Spleen (tissue), 11 donors: ENCODE measurements around the gene ZCCHC7. TPM values are rescaled to one million over a fixed set of nuclear protein-coding genes. Genes with fewer than 3 reads are reported as not detected.
"Not testable (repeated sequence)": the region's sequence is repeated elsewhere in the genome, so short reads cannot be mapped to it uniquely, and the experiment has no call there.

Experiments used
- DNase-seq: peaks from one replicate; pipeline ENCODE4 v3.0.0-alpha.2; 2020
- H3K27ac ChIP-seq, 8 donors: fragments of 200-600 bp; sonication (generic) in 7 of 8; 1 replicate in 4 of 8; 2 replicates in 4 of 8; pipeline versions ENCODE4 v1.5.0 to v1.8.0; 2016 to 2021; ENCODE audit warnings: inconsistent platforms in 4 of 8, mild to moderate bottlenecking in 4 of 8, moderate library complexity in 1 of 8
- H3K27me3 ChIP-seq, 7 donors: fragments of 200-600 bp; sonication (generic) in 6 of 7; replicated peaks in 1 of 7; 1 replicate in 4 of 7; 2 replicates in 3 of 7; pipeline versions ENCODE4 v1.5.0 to v1.8.0; 2016 to 2021; ENCODE audit warnings: inconsistent platforms in 3 of 7, mild to moderate bottlenecking in 1 of 7
- H3K36me3 ChIP-seq, 6 donors: fragments of 200-600 bp; sonication (generic) in 5 of 6; 1 replicate in 4 of 6; 2 replicates in 2 of 6; pipeline versions ENCODE4 v1.5.0 to v1.8.0; 2016 to 2021; ENCODE audit warnings: inconsistent platforms in 2 of 6
- H3K4me1 ChIP-seq, 6 donors: fragments of 200-600 bp; sonication (generic) in 5 of 6; 1 replicate in 3 of 6; 2 replicates in 3 of 6; pipeline versions ENCODE4 v1.5.0 to v1.8.0; 2016 to 2021; ENCODE audit warnings: inconsistent platforms in 3 of 6
- H3K4me3 ChIP-seq, 8 donors: fragments of 200-600 bp; sonication (generic) in 7 of 8; 1 replicate in 4 of 8; 2 replicates in 4 of 8; pipeline versions ENCODE4 v1.5.0 to v1.8.0; 2016 to 2021; ENCODE audit warnings: inconsistent platforms in 4 of 8, mild to moderate bottlenecking in 4 of 8, moderate library complexity in 2 of 8
- H3K9me3 ChIP-seq, 8 donors: fragments of 200-600 bp; sonication (generic) in 7 of 8; 1 replicate in 4 of 8; 2 replicates in 4 of 8; pipeline versions ENCODE4 v1.5.0 to v1.8.0; 2016 to 2021; ENCODE audit warnings: inconsistent platforms in 4 of 8
- CTCF ChIP-seq, 11 experiments: fragments of 200-600 bp in 7 of 11; fragments of 450-650 bp in 4 of 11; sonication (generic) in 4 of 11; IDR thresholded peaks in 8 of 11; conservative IDR thresholded peaks in 3 of 11; 1 replicate in 7 of 11; 2 replicates in 4 of 11; pipeline versions ENCODE4 v1.4.0 to v1.8.0; 2016 to 2021; ENCODE audit warnings: antibody characterized with exemption in 11 of 11, inconsistent platforms in 4 of 11, mild to moderate bottlenecking in 1 of 11
- POLR2A ChIP-seq, 3 donors: fragments of 450-650 bp; IDR thresholded peaks; one replicate each; pipeline ENCODE4 v1.5.1; 2017; ENCODE audit warnings: antibody characterized with exemption in 3 of 3, mild to moderate bottlenecking in 1 of 3
- POLR2AphosphoS5 ChIP-seq, 3 donors: sonication (generic); formaldehyde crosslinking; IDR thresholded peaks; one replicate each; pipeline ENCODE4 v1.5.1; 2017; ENCODE audit warnings: antibody characterized with exemption in 3 of 3
- WGBS, 5 donors: extraction: QIAGEN DNeasy Blood & Tissue Kit in 3 of 5; methylation state at CpG; one replicate each; pipeline versions ENCODE4 v1.1.5 to v1.1.7; 2013 to 2018; 5-methylcytosine and 5-hydroxymethylcytosine counted together
- intact Hi-C: fragments of 100-400 bp; cut with DNase I; formaldehyde crosslinking; loops from one replicate; pipeline ENCODE4 v1.15.0; 2023; ENCODE audit warnings: low total_unique reads
- polyA plus RNA-seq, 3 donors: library from polyadenylated mRNA; stranded (reverse); fragments of 200-250 nt; gene quantifications; one replicate each; pipeline ENCODE4 v1.2.1, GENCODE V29; 2013
- total RNA-seq, 7 donors: library from RNA; depleted of rRNA in 3 of 7; stranded (reverse); fragments of >200 nt in 3 of 7; fragmentation: NEBNext Ultra II Directional in 4 of 7; extraction: Animal tissue kit (Norgen Biotek cat#: 25700) in 4 of 7; gene quantifications; one replicate each; pipeline versions ENCODE4 v1.1.0 to v1.2.1, GENCODE V29; 2016 to 2021
- donor health status: healthy with polysubstance abuse.
- donor health status: DM: no; HTN: no; CAD: no; lungs with moderate emphysema.
- donor health status: DM: no; HTN: no; CAD: no.
- donor health status: Bipolar disorder and iron deficiency.
- donor health status: healthy.
- donor health status: DM: no; HTN: no; CAD: no.
- donor health status: DM: yes; HTN: yes; CAD: no.

The ZCCHC7 gene
- total and polyA plus RNA-seq, 10 donors, result 17.0 to 50.6 (median 38.1) TPM

GRCh38 chr9:37187713-37188439, 67.5 kb downstream of the ZCCHC7 start:
- WGBS, 5 donors, result 46 to 61% (median 58%) methylated on average over 5 of the region's 5 CpGs
- intact Hi-C loops, result no loop called here
- H3K4me1 ChIP-seq, result peaks cover 0 to 62% (median 24%) of the 10 kb centered on the region in 6 donors
- DNase-seq, result no peak
- H3K27ac ChIP-seq, result peak overlapping the region; percentile 55 to 83 (median 74)
- no peaks in the 10 kb centered on the region for H3K27me3 ChIP-seq
- TF ChIP-seq POLR2A (IDR thresholded peaks at IDR 0.05) (no peak), POLR2AphosphoS5 (IDR thresholded peaks at IDR 0.05) (no peak), CTCF (IDR thresholded peaks at IDR 0.05 in 8 of 11, conservative IDR thresholded peaks at IDR 0.05 in 3 of 11) (no peak)
- peaks cover 0 to 24% (median 0%) of the 10 kb centered on the region in 6 donors for H3K36me3 ChIP-seq
- peak overlapping the region in 2 of 8 donors; percentile 7 to 45 for H3K4me3 ChIP-seq
- peaks cover 0 to 3% (median 0%) of the 10 kb centered on the region in 8 donors for H3K9me3 ChIP-seq

- H3K27me3 ChIP-seq, H3K4me3 ChIP-seq, H3K9me3 ChIP-seq, intact Hi-C loops, DNase-seq: not testable (repeated sequence)
- WGBS, 5 donors, result 93 to 98% (median 95%) methylated on average over 13 of the region's 13 CpGs
- Histone ChIP-seq H3K36me3 (peaks cover 0 to 24% (median 0%) of the 10 kb centered on the region in 6 donors), H3K27ac (peak overlapping the region in 2 of 8 donors; percentile 62 to 64), H3K4me1 (peaks cover 4 to 87% (median 26%) of the 10 kb centered on the region in 6 donors)
These were observed 70.4 kb downstream of the ZCCHC7 start for GRCh38 chr9:37190739-37191138.

GRCh38 chr9:37191403-37192089, 71.2 kb downstream of the ZCCHC7 start:
- H3K27me3 ChIP-seq, result no peaks in the 10 kb centered on the region
- no peaks in the 10 kb centered on the region for H3K9me3 ChIP-seq
- H3K4me3 ChIP-seq, result no peak overlapping the region
- no peak for DNase-seq
- peak overlapping the region in 2 of 8 donors; percentile 29 to 62 for H3K27ac ChIP-seq
- TF ChIP-seq POLR2A (IDR thresholded peaks at IDR 0.05) (no peak), POLR2AphosphoS5 (IDR thresholded peaks at IDR 0.05) (no peak), CTCF (IDR thresholded peaks at IDR 0.05 in 8 of 11, conservative IDR thresholded peaks at IDR 0.05 in 3 of 11) (no peak)
- 83 to 91% (median 86%) methylated on average over 4 of the region's 4 CpGs for WGBS, 5 donors
- intact Hi-C loops, result no loop called here
- H3K4me1 ChIP-seq, result peaks cover 9 to 88% (median 31%) of the 10 kb centered on the region in 6 donors
- H3K36me3 ChIP-seq, result peaks cover 0 to 24% (median 0%) of the 10 kb centered on the region in 6 donors

- H3K4me1 ChIP-seq, result peaks cover 18 to 88% (median 32%) of the 10 kb centered on the region in 6 donors
- TF ChIP-seq POLR2AphosphoS5 (IDR thresholded peaks at IDR 0.05), result no peak
- no peak for TF ChIP-seq POLR2A (IDR thresholded peaks at IDR 0.05)
- no peak for TF ChIP-seq CTCF (IDR thresholded peaks at IDR 0.05 in 8 of 11, conservative IDR thresholded peaks at IDR 0.05 in 3 of 11)
- intact Hi-C loops, result no loop called here
These were observed 72.4 kb downstream of the ZCCHC7 start for GRCh38 chr9:37192803-37193202.

More at GRCh38 chr9:37192803-37193202, 72.4 kb downstream of the ZCCHC7 start:
- no peaks in the 10 kb centered on the region for H3K9me3 ChIP-seq
- peak overlapping the region in 2 of 8 donors; percentile 29 to 62 for H3K27ac ChIP-seq
- H3K36me3 ChIP-seq, result peaks cover 0 to 24% (median 0%) of the 10 kb centered on the region in 6 donors
- H3K27me3 ChIP-seq, result no peaks in the 10 kb centered on the region
- H3K4me3 ChIP-seq, result no peak overlapping the region
- no peak for DNase-seq
